H9 (cell line): ENCODE data around the gene SPTBN1. TPM values are rescaled to one million over a fixed set of nuclear protein-coding genes. Genes with fewer than 3 reads are reported as not detected.

ENCODE experiments used
- DNase-seq: peaks from one replicate; pipeline ENCODE4 v3.0.0-alpha.2; 2017
- H2AFZ ChIP-seq: one replicate; pipeline ENCODE4 v1.6.1; 2013; ENCODE audit warnings: mild to moderate bottlenecking, low read length, control low read depth, moderate library complexity
- H2AK5ac ChIP-seq: 2 replicates; pipeline ENCODE4 v1.6.1; 2013; ENCODE audit warnings: low read length, control low read depth, mixed read lengths; ENCODE audit not compliant: insufficient read length
- H2BK120ac ChIP-seq: one replicate; pipeline ENCODE4 v1.6.1; 2013; ENCODE audit warnings: low read depth, mild to moderate bottlenecking, low read length, control low read depth, inconsistent platforms; ENCODE audit not compliant: poor library complexity, severe bottlenecking
- H2BK12ac ChIP-seq: 2 replicates; pipeline ENCODE4 v1.6.1; 2013; ENCODE audit warnings: low read length, control low read depth, mixed read lengths, low read depth; ENCODE audit not compliant: insufficient read length
- H2BK15ac ChIP-seq: 2 replicates; pipeline ENCODE4 v1.6.1; 2013; ENCODE audit warnings: low read depth, low read length, control low read depth
- H2BK20ac ChIP-seq: one replicate; pipeline ENCODE4 v1.6.1; 2013; ENCODE audit warnings: low read depth, mild to moderate bottlenecking, low read length, control low read depth, inconsistent platforms; ENCODE audit not compliant: poor library complexity, severe bottlenecking
- H2BK5ac ChIP-seq: 2 replicates; pipeline ENCODE4 v1.6.1; 2013; ENCODE audit warnings: low read length, control low read depth, mixed read lengths; ENCODE audit not compliant: insufficient read length
- H3K14ac ChIP-seq: 2 replicates; pipeline ENCODE4 v1.6.1; 2013; ENCODE audit warnings: low read length, control low read depth; ENCODE audit not compliant: insufficient read depth
- H3K18ac ChIP-seq: 2 replicates; pipeline ENCODE4 v1.6.1; 2013; ENCODE audit warnings: low read depth, mild to moderate bottlenecking, mixed read lengths, low read length, control low read depth; ENCODE audit not compliant: insufficient read length
- H3K23ac ChIP-seq: 2 replicates; pipeline ENCODE4 v1.6.1; 2013; ENCODE audit warnings: low read length, control low read depth, mixed read lengths, low read depth; ENCODE audit not compliant: insufficient read length
- H3K23me2 ChIP-seq: 2 replicates; pipeline ENCODE4 v1.6.1; 2013; ENCODE audit warnings: low read depth, mild to moderate bottlenecking, mixed read lengths, low read length, control low read depth; ENCODE audit not compliant: insufficient read length, poor library complexity, severe bottlenecking
- H3K27ac ChIP-seq: 2 replicates; pipeline ENCODE4 v1.5.1; 2013; ENCODE audit warnings: low read length, control low read depth, mixed read lengths, low read depth; ENCODE audit not compliant: insufficient read length
- H3K27me3 ChIP-seq: 2 replicates; pipeline ENCODE4 v1.6.1; 2013; ENCODE audit warnings: low read length, control low read depth, inconsistent platforms; ENCODE audit not compliant: insufficient read depth
- H3K4ac ChIP-seq: 2 replicates; pipeline ENCODE4 v1.6.1; 2013; ENCODE audit warnings: low read depth, mild to moderate bottlenecking, control low read depth, inconsistent platforms, low read length, moderate library complexity
- H3K4me1 ChIP-seq: 2 replicates; pipeline ENCODE4 v1.6.1; 2013; ENCODE audit warnings: low read length, control low read depth, inconsistent platforms; ENCODE audit not compliant: insufficient read depth
- H3K4me2 ChIP-seq: 2 replicates; pipeline ENCODE4 v1.6.1; 2013; ENCODE audit warnings: low read length, control low read depth, mixed read lengths; ENCODE audit not compliant: insufficient read length, insufficient read depth
- H3K56ac ChIP-seq: 2 replicates; pipeline ENCODE4 v1.6.1; 2013; ENCODE audit warnings: low read depth, mild to moderate bottlenecking, mixed read lengths, low read length, control low read depth; ENCODE audit not compliant: insufficient read length
- H3K79me1 ChIP-seq: 2 replicates; pipeline ENCODE4 v1.6.1; 2013; ENCODE audit warnings: low read depth, mild to moderate bottlenecking, moderate library complexity, low read length, control low read depth, inconsistent platforms; ENCODE audit not compliant: insufficient read depth, poor library complexity, severe bottlenecking
- H3K79me2 ChIP-seq: 2 replicates; pipeline ENCODE4 v1.6.1; 2013; ENCODE audit warnings: low read length, control low read depth, inconsistent platforms; ENCODE audit not compliant: insufficient read depth
- H3K9ac ChIP-seq: 2 replicates; pipeline ENCODE4 v1.6.1; 2013; ENCODE audit warnings: low read length, control low read depth, mixed read lengths; ENCODE audit not compliant: insufficient read length; ENCODE audit errors: extremely low read depth
- H3K9me3 ChIP-seq: one replicate; pipeline ENCODE4 v1.6.1; 2013; ENCODE audit warnings: low read depth, low read length, inconsistent platforms; ENCODE audit not compliant: control insufficient read depth
- H3T11ph ChIP-seq: one replicate; pipeline ENCODE4 v1.6.1; 2013; ENCODE audit warnings: mild to moderate bottlenecking, low read length, control low read depth, inconsistent platforms
- H4K20me1 ChIP-seq: one replicate; pipeline ENCODE4 v1.6.1; 2013; ENCODE audit not compliant: control insufficient read depth, insufficient read length, insufficient read depth
- H4K5ac ChIP-seq: 2 replicates; pipeline ENCODE4 v1.6.1; 2013; ENCODE audit warnings: low read depth, mild to moderate bottlenecking, mixed read lengths, low read length, control low read depth; ENCODE audit not compliant: insufficient read length
- H4K8ac ChIP-seq: replicated peaks from 2 replicates; pipeline ENCODE4 v1.6.1; 2013; ENCODE audit warnings: low read length, control low read depth, mixed read lengths, low read depth; ENCODE audit not compliant: insufficient read length
- H4K91ac ChIP-seq: 2 replicates; pipeline ENCODE4 v1.6.1; 2013; ENCODE audit warnings: low read depth, mild to moderate bottlenecking, moderate library complexity, mixed read lengths, low read length, control low read depth; ENCODE audit not compliant: insufficient read length
- H3K27ac Mint-ChIP-seq, 3 experiments: 2 replicates in 2 of 3; 3 replicates in 1 of 3; pipeline ENCODE4 v1.8.0; 2020 to 2021; ENCODE audit warnings: mixed read lengths in 3 of 3, mild to moderate bottlenecking in 1 of 3, moderate library complexity in 1 of 3
- H3K27me3 Mint-ChIP-seq: 2 replicates; pipeline ENCODE4 v1.8.0; 2021; ENCODE audit warnings: low read depth, mild to moderate bottlenecking, moderate library complexity, mixed read lengths
- H3K36me3 Mint-ChIP-seq, 3 experiments: 2 replicates in 2 of 3; 3 replicates in 1 of 3; pipeline ENCODE4 v1.8.0; 2020 to 2021; ENCODE audit warnings: low read depth in 3 of 3, mixed read lengths in 3 of 3; ENCODE audit not compliant: insufficient read depth in 1 of 3
- H3K4me1 Mint-ChIP-seq, 2 experiments: 2 replicates each; pipeline ENCODE4 v1.8.0; 2020; ENCODE audit warnings: mixed read lengths in 2 of 2
- H3K4me3 Mint-ChIP-seq, 2 experiments: 2 replicates in 1 of 2; 3 replicates in 1 of 2; pipeline ENCODE4 v1.8.0; 2020 to 2021; ENCODE audit warnings: mild to moderate bottlenecking in 2 of 2, mixed read lengths in 2 of 2, moderate library complexity in 1 of 2
- H3K9me3 Mint-ChIP-seq, 2 experiments: 2 replicates in 1 of 2; 3 replicates in 1 of 2; pipeline ENCODE4 v1.8.0; 2020; ENCODE audit warnings: mild to moderate bottlenecking in 2 of 2, mixed read lengths in 2 of 2, moderate library complexity in 1 of 2
- CTCF ChIP-seq: fragments of 200-600 bp; sonication (generic); conservative IDR thresholded peaks from 3 replicates; pipeline ENCODE4 v1.8.0; 2021; ENCODE audit warnings: antibody characterized with exemption, mild to moderate bottlenecking
- WGBS: extraction: QIAGEN DNeasy Blood & Tissue Kit; methylation state at CpG from one replicate; pipeline ENCODE4 v1.1.7; 2013; ENCODE audit warnings: missing lambda C conversion rate, low lambda C conversion rate, mixed read lengths; ENCODE audit not compliant: insufficient read length; ENCODE audit errors: extremely low coverage; 5-methylcytosine and 5-hydroxymethylcytosine counted together
- total RNA-seq: library from RNA; stranded (reverse); gene quantifications from 2 replicates; pipeline ENCODE4 v1.2.1, GENCODE V29; 2021

Gene SPTBN1
- total RNA-seq, 1 experiment from 2014 or later, result 164 TPM

DNA sequence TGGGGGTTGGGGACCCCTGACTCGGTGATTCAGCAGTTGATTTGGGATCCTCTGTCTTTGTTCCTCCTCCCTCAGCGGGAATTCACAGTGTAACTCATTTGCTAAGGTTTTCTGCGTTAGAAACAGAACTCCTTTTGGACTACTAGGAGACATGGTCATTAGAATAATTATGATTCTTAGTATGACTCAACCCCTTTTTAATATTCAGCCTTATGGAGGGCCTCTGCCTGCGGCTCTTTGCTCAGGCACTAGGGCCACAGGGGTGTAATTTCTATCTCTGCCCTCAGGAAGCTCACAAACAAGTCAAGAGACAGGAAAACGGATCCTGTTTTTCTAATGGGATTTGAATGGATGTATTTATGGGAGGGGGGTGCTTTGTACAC, 117.4 kb downstream of the SPTBN1 start:
- Histone ChIP-seq H2AFZ (no peak overlapping the region), H3K23me2 (no peaks in the 10 kb centered on the region), H2BK20ac (no peak overlapping the region), H3K79me1 (peaks cover 14% of the 10 kb centered on the region), H3K4me1 (peaks cover 28% of the 10 kb centered on the region), H2BK5ac (no peak overlapping the region), H3K18ac (no peak overlapping the region), H2BK15ac (no peak overlapping the region), H3K9ac (no peak overlapping the region), H3K23ac (no peak overlapping the region), H3K4me2 (no peak overlapping the region), H4K91ac (no peak overlapping the region), H4K8ac (no peak overlapping the region), H3K79me2 (peaks cover 56% of the 10 kb centered on the region; the same call in 1 of the 2 replicates), H3K9me3 (no peaks in the 10 kb centered on the region), H2BK12ac (no peak overlapping the region), H4K20me1 (peaks cover 4% of the 10 kb centered on the region), H3K27me3 (no peaks in the 10 kb centered on the region), H3T11ph (no peak overlapping the region), H3K27ac (no peak overlapping the region), H2AK5ac (no peak overlapping the region), H4K5ac (no peak overlapping the region), H3K14ac (no peak overlapping the region), H3K4ac (no peak overlapping the region), H3K56ac (no peak overlapping the region), H2BK120ac (no peak overlapping the region)
- H3K4me1 Mint-ChIP-seq, result peaks cover 89 to 92% of the 10 kb centered on the region in 2 experiments
- H3K27ac Mint-ChIP-seq, result no peak overlapping the region
- WGBS, result no CpG with 5 or more reads among the region's 5 CpGs
- H3K4me3 Mint-ChIP-seq, result no peak overlapping the region
- peaks cover 2 to 7% of the 10 kb centered on the region in 2 experiments; a peak in 4 of 5 replicates for H3K9me3 Mint-ChIP-seq
- TF ChIP-seq CTCF, result no peak
- no peak for DNase-seq
- peaks cover 4 to 26% (median 12%) of the 10 kb centered on the region in 3 experiments; a peak in 6 of 7 replicates for H3K36me3 Mint-ChIP-seq
- no peaks in the 10 kb centered on the region for H3K27me3 Mint-ChIP-seq
